Trophoblast cell (in vitro differentiated cells and primary cell): ENCODE results near the gene F7.

Experiments
- DNase-seq, 2 donors: peaks; one replicate each; pipeline ENCODE4 v3.0.0-alpha.2; 2016
- H2AFZ ChIP-seq: 2 replicates; pipeline ENCODE4 v1.6.1; 2013; ENCODE audit warnings: low read length, moderate library complexity, mild to moderate bottlenecking; ENCODE audit not compliant: insufficient read depth, poor library complexity
- H2AK5ac ChIP-seq: 2 replicates; pipeline ENCODE4 v1.6.1; 2013; ENCODE audit warnings: mild to moderate bottlenecking, low read length
- H2BK120ac ChIP-seq: 2 replicates; pipeline ENCODE4 v1.6.1; 2013; ENCODE audit warnings: low read length, mild to moderate bottlenecking, moderate library complexity; ENCODE audit not compliant: insufficient read depth, poor library complexity
- H2BK12ac ChIP-seq: 2 replicates; pipeline ENCODE4 v1.6.1; 2013; ENCODE audit warnings: mild to moderate bottlenecking, low read length, moderate library complexity
- H2BK5ac ChIP-seq: 2 replicates; pipeline ENCODE4 v1.6.1; 2013; ENCODE audit warnings: low read length, low read depth, moderate library complexity, mild to moderate bottlenecking; ENCODE audit not compliant: poor library complexity
- H3K14ac ChIP-seq: 2 replicates; pipeline ENCODE4 v1.6.1; 2013; ENCODE audit warnings: mild to moderate bottlenecking, low read length
- H3K18ac ChIP-seq: 2 replicates; pipeline ENCODE4 v1.6.1; 2013; ENCODE audit warnings: mild to moderate bottlenecking, low read length
- H3K23ac ChIP-seq: 2 replicates; pipeline ENCODE4 v1.6.1; 2013; ENCODE audit warnings: low read length
- H3K27ac ChIP-seq: 2 replicates; pipeline ENCODE4 v1.5.1; 2013; ENCODE audit warnings: low read depth, mild to moderate bottlenecking, inconsistent platforms, low read length, moderate library complexity
- H3K27me3 ChIP-seq: 2 replicates; pipeline ENCODE4 v1.6.1; 2013; ENCODE audit warnings: inconsistent platforms, mild to moderate bottlenecking, low read length, moderate library complexity; ENCODE audit not compliant: insufficient read depth
- H3K36me3 ChIP-seq, 2 experiments: 1 replicate in 1 of 2; 2 replicates in 1 of 2; pipeline ENCODE4 v1.6.1; 2013; ENCODE audit warnings: low read length in 2 of 2, mild to moderate bottlenecking in 2 of 2, moderate library complexity in 1 of 2; ENCODE audit not compliant: insufficient read depth in 2 of 2, control insufficient read depth in 1 of 2
- H3K4ac ChIP-seq: 2 replicates; pipeline ENCODE4 v1.6.1; 2013; ENCODE audit warnings: low read depth, mild to moderate bottlenecking, low read length, moderate library complexity
- H3K4me1 ChIP-seq, 2 experiments: 1 replicate in 1 of 2; 2 replicates in 1 of 2; pipeline ENCODE4 v1.6.1; 2013; ENCODE audit warnings: low read length in 2 of 2, mild to moderate bottlenecking in 2 of 2, moderate library complexity in 1 of 2; ENCODE audit not compliant: insufficient read depth in 2 of 2, control insufficient read depth in 1 of 2
- H3K4me2 ChIP-seq: 2 replicates; pipeline ENCODE4 v1.6.1; 2013; ENCODE audit warnings: inconsistent platforms, mild to moderate bottlenecking, low read length, moderate library complexity
- H3K4me3 ChIP-seq: 2 replicates; pipeline ENCODE4 v1.5.1; 2013; ENCODE audit warnings: mild to moderate bottlenecking, low read depth, low read length, inconsistent platforms
- H3K79me1 ChIP-seq: one replicate; pipeline ENCODE4 v1.6.1; 2013; ENCODE audit warnings: low read length
- H3K79me2 ChIP-seq: 2 replicates; pipeline ENCODE4 v1.6.1; 2013; ENCODE audit warnings: low read length, mild to moderate bottlenecking; ENCODE audit not compliant: control insufficient read depth, insufficient read depth, poor library complexity
- H3K9ac ChIP-seq: 2 replicates; pipeline ENCODE4 v1.6.1; 2013; ENCODE audit warnings: mild to moderate bottlenecking, low read length
- H3K9me3 ChIP-seq: 2 replicates; pipeline ENCODE4 v1.6.1; 2013; ENCODE audit warnings: low read depth, mild to moderate bottlenecking, control low read depth, inconsistent platforms, low read length; ENCODE audit not compliant: insufficient read depth
- H4K12ac ChIP-seq: 2 replicates; pipeline ENCODE4 v1.6.1; 2013; ENCODE audit warnings: low read depth, mild to moderate bottlenecking, low read length, moderate library complexity
- H4K8ac ChIP-seq: 2 replicates; pipeline ENCODE4 v1.6.1; 2013; ENCODE audit warnings: low read depth, mild to moderate bottlenecking, low read length, moderate library complexity
- H4K91ac ChIP-seq: one replicate; pipeline ENCODE4 v1.6.1; 2013; ENCODE audit warnings: low read depth, mild to moderate bottlenecking, low read length, moderate library complexity
- WGBS: extraction: QIAGEN DNeasy Blood & Tissue Kit; methylation state at CpG from one replicate; pipeline ENCODE4 v1.1.7; 2013; ENCODE audit warnings: missing lambda C conversion rate; ENCODE audit not compliant: insufficient read length, insufficient coverage; ENCODE audit errors: extremely low coverage; 5-methylcytosine and 5-hydroxymethylcytosine counted together

Gene F7

GRCh38 chr13:113121183-113121927 is 15.8 kb downstream of the F7 start:
- Histone ChIP-seq H3K4me1 (peaks cover 4 to 6% of the 10 kb centered on the region in 2 experiments), H2BK5ac (no peak overlapping the region), H2AK5ac (no peak overlapping the region), H2BK12ac (no peak overlapping the region), H3K9ac (no peak overlapping the region), H3K79me1 (no peaks in the 10 kb centered on the region), H4K8ac (no peak overlapping the region), H3K27ac (no peak overlapping the region), H3K79me2 (no peaks in the 10 kb centered on the region), H4K12ac (no peak overlapping the region), H3K14ac (no peak overlapping the region), H3K9me3 (peaks cover 4% of the 10 kb centered on the region), H3K18ac (no peak overlapping the region), H3K36me3 (no peaks in the 10 kb centered on the region), H2BK120ac (no peak overlapping the region), H2AFZ (no peak overlapping the region), H3K27me3 (no peaks in the 10 kb centered on the region), H3K23ac (no peak overlapping the region), H3K4me3 (no peak overlapping the region), H3K4ac (no peak overlapping the region), H4K91ac (no peak overlapping the region), H3K4me2 (no peak overlapping the region)
- no CpG with 5 or more reads among the region's 24 CpGs for WGBS
- no peak for DNase-seq

GRCh38 chr13:113121928-113122471 is 16.4 kb downstream of the F7 start:
- H3K36me3 ChIP-seq: no peaks in the 10 kb centered on the region
- H2AFZ ChIP-seq: no peak overlapping the region
- H3K18ac ChIP-seq: no peak overlapping the region
- no peaks in the 10 kb centered on the region for H3K27me3 ChIP-seq
- H3K9ac ChIP-seq: no peak overlapping the region
- no peaks in the 10 kb centered on the region for H3K79me2 ChIP-seq
- H4K12ac ChIP-seq: no peak overlapping the region
- no peak overlapping the region for H2BK120ac ChIP-seq
- H3K27ac ChIP-seq: no peak overlapping the region
- H3K9me3 ChIP-seq: peaks cover 4% of the 10 kb centered on the region
- H3K23ac ChIP-seq: no peak overlapping the region
- H3K4ac ChIP-seq: no peak overlapping the region
- no peak for DNase-seq
- H3K79me1 ChIP-seq: no peaks in the 10 kb centered on the region
- H2BK12ac ChIP-seq: no peak overlapping the region
- no peak overlapping the region for H3K4me3 ChIP-seq
- no peak overlapping the region for H2BK5ac ChIP-seq
- H3K14ac ChIP-seq: no peak overlapping the region
- H3K4me1 ChIP-seq: peaks cover 4% of the 10 kb centered on the region in 2 experiments
- no peak overlapping the region for H4K8ac ChIP-seq
- no peak overlapping the region for H3K4me2 ChIP-seq
- no peak overlapping the region for H2AK5ac ChIP-seq
- no CpG with 5 or more reads among the region's 16 CpGs for whole genome bisulfite sequencing
- H4K91ac ChIP-seq: no peak overlapping the region

- Histone ChIP-seq H3K9ac (no peak within 1 kb of the TSS), H4K91ac (no peak within 1 kb of the TSS), H3K14ac (no peak within 1 kb of the TSS), H3K27me3 (no peaks in the 10 kb centered on the region), H3K4me3 (peak within 1 kb of the TSS; percentile 25), H3K4me1 (no peaks in the 10 kb centered on the region), H2AK5ac (no peak within 1 kb of the TSS), H3K4me2 (no peak within 1 kb of the TSS), H2BK12ac (no peak within 1 kb of the TSS), H2AFZ (no peak within 1 kb of the TSS), H4K12ac (no peak within 1 kb of the TSS), H4K8ac (no peak within 1 kb of the TSS), H3K36me3 (no peaks in the 10 kb centered on the region), H2BK5ac (no peak within 1 kb of the TSS), H3K18ac (no peak within 1 kb of the TSS), H3K23ac (no peak within 1 kb of the TSS), H3K27ac (no peak within 1 kb of the TSS), H3K79me1 (no peaks in the 10 kb centered on the region), H3K9me3 (peaks cover 4% of the 10 kb centered on the region), H2BK120ac (no peak within 1 kb of the TSS), H3K79me2 (no peaks in the 10 kb centered on the region), H3K4ac (no peak within 1 kb of the TSS)
- no CpG with 5 or more reads among the region's 23 CpGs for WGBS
- no peak for DNase-seq
Measured at GRCh38 chr13:113122550-113123225, 17.1 kb downstream of the F7 start, which contains the start of gene F10. TSS of gene F10 (plus strand) at chr13:113122799. CDS start at chr13:113122856, 57 bp downstream.

- Histone ChIP-seq H2BK12ac (no peak overlapping the region), H3K14ac (no peak overlapping the region), H3K79me2 (no peaks in the 10 kb centered on the region), H3K18ac (no peak overlapping the region), H3K23ac (no peak overlapping the region), H3K9me3 (peaks cover 4% of the 10 kb centered on the region), H4K8ac (no peak overlapping the region), H2AFZ (no peak overlapping the region), H3K4me3 (no peak overlapping the region), H2AK5ac (no peak overlapping the region), H4K91ac (no peak overlapping the region), H3K36me3 (no peaks in the 10 kb centered on the region), H3K79me1 (no peaks in the 10 kb centered on the region), H4K12ac (no peak overlapping the region), H3K27me3 (no peaks in the 10 kb centered on the region), H2BK5ac (no peak overlapping the region), H3K27ac (no peak overlapping the region), H3K4me2 (no peak overlapping the region), H3K4me1 (no peaks in the 10 kb centered on the region), H2BK120ac (no peak overlapping the region), H3K9ac (no peak overlapping the region), H3K4ac (no peak overlapping the region)
- no CpG with 5 or more reads among the region's 29 CpGs for WGBS
- no peak for DNase-seq
Measured at GRCh38 chr13:113123226-113124201, 17.9 kb downstream of the F7 start.
